ENCODE data around the gene RAB18.

DNA sequence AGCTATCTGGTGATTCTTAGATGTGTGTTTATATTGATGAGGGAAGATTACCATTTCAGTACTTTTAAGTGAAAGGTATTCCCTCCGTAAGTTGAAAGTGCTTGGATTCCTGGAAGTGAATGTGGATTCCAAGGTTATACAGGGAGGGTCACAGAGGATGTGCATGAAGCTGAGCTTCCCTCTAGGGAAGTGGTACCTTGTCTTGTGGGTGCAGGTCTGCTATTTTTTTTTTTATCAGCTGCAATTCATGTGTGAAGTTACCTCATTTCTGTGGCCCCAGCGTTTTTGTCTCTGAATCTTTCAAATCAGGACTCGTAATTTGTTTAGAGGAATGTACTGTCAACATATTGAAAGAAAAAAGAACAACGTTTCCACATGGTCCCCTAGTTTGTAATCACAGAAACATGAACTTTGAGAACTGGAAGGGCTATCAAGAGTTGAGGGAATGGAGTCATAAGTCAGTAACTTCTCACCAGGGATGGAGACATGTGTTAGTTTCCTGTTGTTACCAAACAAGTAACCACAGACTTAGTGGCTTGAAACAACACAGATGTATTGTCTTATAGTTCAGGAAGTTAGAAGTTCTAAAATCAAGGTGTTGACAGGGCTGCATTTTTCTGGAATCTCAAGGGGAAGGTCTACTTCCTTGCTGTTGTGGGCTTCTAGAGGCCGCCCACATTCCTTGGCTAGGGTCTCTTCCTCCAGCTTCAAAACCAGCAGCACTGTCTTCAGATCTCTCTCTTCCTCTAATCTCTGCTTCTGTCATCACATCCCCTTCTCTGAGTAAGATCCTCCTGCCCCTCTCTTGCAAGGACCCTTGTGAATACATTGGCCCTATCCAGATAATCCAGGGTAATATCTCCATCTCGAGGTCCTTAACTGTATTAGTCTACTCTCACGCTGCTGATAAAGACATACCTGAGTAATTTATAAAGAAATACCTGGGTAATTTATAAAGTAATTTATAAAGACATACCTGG is 64.4 kb downstream of the RAB18 start:
- TF ChIP-seq, protein P1, sequence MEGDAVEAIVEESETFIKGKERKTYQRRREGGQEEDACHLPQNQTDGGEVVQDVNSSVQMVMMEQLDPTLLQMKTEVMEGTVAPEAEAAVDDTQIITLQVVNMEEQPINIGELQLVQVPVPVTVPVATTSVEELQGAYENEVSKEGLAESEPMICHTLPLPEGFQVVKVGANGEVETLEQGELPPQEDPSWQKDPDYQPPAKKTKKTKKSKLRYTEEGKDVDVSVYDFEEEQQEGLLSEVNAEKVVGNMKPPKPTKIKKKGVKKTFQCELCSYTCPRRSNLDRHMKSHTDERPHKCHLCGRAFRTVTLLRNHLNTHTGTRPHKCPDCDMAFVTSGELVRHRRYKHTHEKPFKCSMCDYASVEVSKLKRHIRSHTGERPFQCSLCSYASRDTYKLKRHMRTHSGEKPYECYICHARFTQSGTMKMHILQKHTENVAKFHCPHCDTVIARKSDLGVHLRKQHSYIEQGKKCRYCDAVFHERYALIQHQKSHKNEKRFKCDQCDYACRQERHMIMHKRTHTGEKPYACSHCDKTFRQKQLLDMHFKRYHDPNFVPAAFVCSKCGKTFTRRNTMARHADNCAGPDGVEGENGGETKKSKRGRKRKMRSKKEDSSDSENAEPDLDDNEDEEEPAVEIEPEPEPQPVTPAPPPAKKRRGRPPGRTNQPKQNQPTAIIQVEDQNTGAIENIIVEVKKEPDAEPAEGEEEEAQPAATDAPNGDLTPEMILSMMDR (IDR thresholded peaks at IDR 0.05): no peak
- TF ChIP-seq POLR2A (IDR thresholded peaks at IDR 0.05): no peak

Measured in lower leg skin (tissue), 3 donors.